GM12892 (cell line): ENCODE data around the gene CEACAM8.

Experiments
- POLR2A ChIP-seq: IDR thresholded peaks from 2 replicates; pipeline ENCODE4 v1.6.1; 2011; ENCODE audit warnings: low read depth, low read length, control low read depth
- TAF1 ChIP-seq: IDR thresholded peaks from 2 replicates; pipeline ENCODE4 v1.6.1; 2011; ENCODE audit warnings: low read depth, mild to moderate bottlenecking, control low read depth, low read length, borderline replicate concordance

DNA sequence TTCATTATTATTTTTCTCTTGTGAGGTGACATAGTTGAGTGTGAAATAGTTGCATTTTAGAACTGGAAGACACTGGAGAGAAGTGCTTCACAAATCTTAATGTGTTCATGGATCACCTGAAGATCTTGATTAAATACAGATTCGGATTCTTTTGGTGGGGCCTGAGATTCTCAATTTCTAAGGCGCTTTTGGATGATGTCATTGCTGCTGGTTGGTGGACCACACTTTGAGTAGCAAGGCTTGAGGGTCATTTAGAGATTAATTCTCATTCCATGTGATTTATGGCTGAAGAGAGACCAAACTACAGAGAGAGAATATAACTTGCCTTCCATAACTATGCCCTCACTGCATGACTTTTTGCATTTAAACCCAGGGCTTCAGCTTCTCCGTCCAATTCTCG, 27.2 kb downstream of the CEACAM8 start:
- TF ChIP-seq TAF1 (no peak), POLR2A (no peak)
